ENCODE results near the gene INTS3. TPM values are rescaled to one million over a fixed set of nuclear protein-coding genes. Genes with fewer than 3 reads are reported as not detected.
"Not testable (repeated sequence)": the region's sequence is repeated elsewhere in the genome, so short reads cannot be mapped to it uniquely, and the experiment has no call there.

Gene INTS3
- total RNA-seq, 1 donor from 2014 or later = 56.7 TPM

DNA sequence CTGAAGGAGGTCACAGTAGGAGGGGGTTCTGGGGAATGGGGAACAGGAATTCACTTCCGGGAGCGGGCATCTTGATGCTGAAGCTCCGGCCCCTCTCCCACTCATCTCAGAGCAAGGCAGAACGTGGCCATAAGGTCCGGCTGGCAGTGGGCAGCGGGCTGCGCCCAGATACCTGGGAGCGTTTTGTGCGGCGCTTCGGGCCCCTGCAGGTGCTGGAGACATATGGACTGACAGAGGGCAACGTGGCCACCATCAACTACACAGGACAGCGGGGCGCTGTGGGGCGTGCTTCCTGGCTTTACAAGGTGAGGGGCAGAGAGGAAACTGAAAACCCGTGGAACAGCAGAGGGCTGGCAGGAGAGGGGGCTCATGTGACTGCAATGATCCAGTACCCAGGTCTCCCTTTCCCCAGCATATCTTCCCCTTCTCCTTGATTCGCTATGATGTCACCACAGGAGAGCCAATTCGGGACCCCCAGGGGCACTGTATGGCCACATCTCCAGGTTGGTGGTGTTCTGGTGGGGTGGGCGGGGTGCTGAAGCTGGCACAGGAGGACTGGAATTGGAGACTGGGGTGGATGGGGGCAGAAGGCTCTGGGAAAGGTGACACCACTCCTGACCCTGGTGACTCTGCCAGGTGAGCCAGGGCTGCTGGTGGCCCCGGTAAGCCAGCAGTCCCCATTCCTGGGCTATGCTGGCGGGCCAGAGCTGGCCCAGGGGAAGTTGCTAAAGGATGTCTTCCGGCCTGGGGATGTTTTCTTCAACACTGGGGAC is 50.4 kb downstream of the INTS3 start:
- peaks cover 2% of the 10 kb centered on the region for H3K9me3 Mint-ChIP-seq (ENCODE audit: unreplicated experiment)
- no peak overlapping the region for H3K27ac Mint-ChIP-seq (ENCODE audit: unreplicated experiment)
- no peak overlapping the region for H3K4me3 Mint-ChIP-seq (ENCODE audit: unreplicated experiment)
- no peaks in the 10 kb centered on the region for H3K36me3 Mint-ChIP-seq (ENCODE audit: unreplicated experiment)
- TF ChIP-seq, protein P1, sequence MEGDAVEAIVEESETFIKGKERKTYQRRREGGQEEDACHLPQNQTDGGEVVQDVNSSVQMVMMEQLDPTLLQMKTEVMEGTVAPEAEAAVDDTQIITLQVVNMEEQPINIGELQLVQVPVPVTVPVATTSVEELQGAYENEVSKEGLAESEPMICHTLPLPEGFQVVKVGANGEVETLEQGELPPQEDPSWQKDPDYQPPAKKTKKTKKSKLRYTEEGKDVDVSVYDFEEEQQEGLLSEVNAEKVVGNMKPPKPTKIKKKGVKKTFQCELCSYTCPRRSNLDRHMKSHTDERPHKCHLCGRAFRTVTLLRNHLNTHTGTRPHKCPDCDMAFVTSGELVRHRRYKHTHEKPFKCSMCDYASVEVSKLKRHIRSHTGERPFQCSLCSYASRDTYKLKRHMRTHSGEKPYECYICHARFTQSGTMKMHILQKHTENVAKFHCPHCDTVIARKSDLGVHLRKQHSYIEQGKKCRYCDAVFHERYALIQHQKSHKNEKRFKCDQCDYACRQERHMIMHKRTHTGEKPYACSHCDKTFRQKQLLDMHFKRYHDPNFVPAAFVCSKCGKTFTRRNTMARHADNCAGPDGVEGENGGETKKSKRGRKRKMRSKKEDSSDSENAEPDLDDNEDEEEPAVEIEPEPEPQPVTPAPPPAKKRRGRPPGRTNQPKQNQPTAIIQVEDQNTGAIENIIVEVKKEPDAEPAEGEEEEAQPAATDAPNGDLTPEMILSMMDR (IDR thresholded peaks at IDR 0.05; ENCODE audit: partially characterized antibody, unreplicated experiment) = no peak
- H3K27me3 Mint-ChIP-seq (ENCODE audit: unreplicated experiment) = peaks cover 9% of the 10 kb centered on the region
- DNase-seq = no peak
- peaks cover 12% of the 10 kb centered on the region for H3K4me1 Mint-ChIP-seq (ENCODE audit: low read depth, unreplicated experiment)

DNA sequence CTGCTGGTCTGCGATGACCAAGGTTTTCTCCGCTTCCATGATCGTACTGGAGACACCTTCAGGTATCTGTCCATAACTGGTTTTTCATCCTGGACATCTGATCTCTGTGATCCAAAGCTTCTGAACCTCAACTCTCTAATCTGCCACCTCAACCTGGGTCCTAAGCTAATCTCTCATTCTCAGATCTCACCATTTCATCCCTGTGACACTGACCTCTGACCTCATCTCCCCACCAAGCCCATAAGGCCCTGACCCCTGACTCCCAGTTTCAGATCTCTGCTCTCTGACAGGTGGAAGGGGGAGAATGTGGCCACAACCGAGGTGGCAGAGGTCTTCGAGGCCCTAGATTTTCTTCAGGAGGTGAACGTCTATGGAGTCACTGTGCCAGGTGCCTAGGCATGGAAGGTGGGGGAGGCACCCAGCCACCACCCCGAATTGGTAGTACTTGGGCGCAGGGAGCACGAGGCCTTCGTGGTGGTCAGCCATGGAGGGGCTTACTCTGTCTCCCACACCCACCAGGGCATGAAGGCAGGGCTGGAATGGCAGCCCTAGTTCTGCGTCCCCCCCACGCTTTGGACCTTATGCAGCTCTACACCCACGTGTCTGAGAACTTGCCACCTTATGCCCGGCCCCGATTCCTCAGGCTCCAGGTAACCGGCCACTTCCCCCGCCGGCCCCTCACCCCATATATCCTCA is 51.1 kb downstream of the INTS3 start:
- peaks cover 2% of the 10 kb centered on the region for H3K9me3 Mint-ChIP-seq (ENCODE audit: unreplicated experiment)
- TF ChIP-seq, protein P1 (IDR thresholded peaks at IDR 0.05; ENCODE audit: partially characterized antibody, unreplicated experiment) = no peak
- DNase-seq = no peak
- H3K36me3 Mint-ChIP-seq (ENCODE audit: unreplicated experiment) = no peaks in the 10 kb centered on the region
- H3K4me3 Mint-ChIP-seq (ENCODE audit: unreplicated experiment) = no peak overlapping the region
- peaks cover 8% of the 10 kb centered on the region for H3K27me3 Mint-ChIP-seq (ENCODE audit: unreplicated experiment)
- H3K4me1 Mint-ChIP-seq (ENCODE audit: low read depth, unreplicated experiment) = peaks cover 14% of the 10 kb centered on the region
- no peak overlapping the region for H3K27ac Mint-ChIP-seq (ENCODE audit: unreplicated experiment)

DNA sequence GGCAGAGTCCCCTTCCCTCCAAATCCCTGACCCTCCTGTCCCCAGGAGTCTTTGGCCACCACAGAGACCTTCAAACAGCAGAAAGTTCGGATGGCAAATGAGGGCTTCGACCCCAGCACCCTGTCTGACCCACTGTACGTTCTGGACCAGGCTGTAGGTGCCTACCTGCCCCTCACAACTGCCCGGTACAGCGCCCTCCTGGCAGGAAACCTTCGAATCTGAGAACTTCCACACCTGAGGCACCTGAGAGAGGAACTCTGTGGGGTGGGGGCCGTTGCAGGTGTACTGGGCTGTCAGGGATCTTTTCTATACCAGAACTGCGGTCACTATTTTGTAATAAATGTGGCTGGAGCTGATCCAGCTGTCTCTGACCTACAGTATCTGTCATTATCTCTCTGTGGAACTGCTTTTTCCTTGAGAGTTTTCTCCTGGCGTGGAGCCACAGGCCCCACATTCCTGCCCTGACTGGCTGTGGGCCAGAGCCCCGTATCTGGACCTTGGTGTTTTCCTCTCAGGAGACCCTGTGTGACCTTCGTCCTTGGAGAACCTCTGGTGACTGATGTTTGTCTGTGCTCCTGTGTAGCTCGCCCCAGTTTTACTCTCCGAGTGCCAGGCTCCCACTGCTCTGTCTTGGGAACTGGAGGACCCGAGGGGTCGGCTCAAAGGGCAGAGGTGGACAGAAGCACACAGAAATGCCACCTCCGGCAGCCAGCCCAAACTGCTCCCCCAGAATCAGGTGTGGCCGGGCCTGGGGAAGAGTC is 52.1 kb downstream of the INTS3 start:
- no peak for DNase-seq
- H3K9me3 Mint-ChIP-seq (ENCODE audit: unreplicated experiment) = peaks cover 2% of the 10 kb centered on the region
- TF ChIP-seq, protein P1 (IDR thresholded peaks at IDR 0.05; ENCODE audit: partially characterized antibody, unreplicated experiment) = no peak
- H3K4me1 Mint-ChIP-seq (ENCODE audit: low read depth, unreplicated experiment) = peaks cover 8% of the 10 kb centered on the region
- H3K36me3 Mint-ChIP-seq (ENCODE audit: unreplicated experiment) = no peaks in the 10 kb centered on the region
- peaks cover 5% of the 10 kb centered on the region for H3K27me3 Mint-ChIP-seq (ENCODE audit: unreplicated experiment)
- no peak overlapping the region for H3K4me3 Mint-ChIP-seq (ENCODE audit: unreplicated experiment)
- H3K27ac Mint-ChIP-seq (ENCODE audit: unreplicated experiment) = no peak overlapping the region

DNA sequence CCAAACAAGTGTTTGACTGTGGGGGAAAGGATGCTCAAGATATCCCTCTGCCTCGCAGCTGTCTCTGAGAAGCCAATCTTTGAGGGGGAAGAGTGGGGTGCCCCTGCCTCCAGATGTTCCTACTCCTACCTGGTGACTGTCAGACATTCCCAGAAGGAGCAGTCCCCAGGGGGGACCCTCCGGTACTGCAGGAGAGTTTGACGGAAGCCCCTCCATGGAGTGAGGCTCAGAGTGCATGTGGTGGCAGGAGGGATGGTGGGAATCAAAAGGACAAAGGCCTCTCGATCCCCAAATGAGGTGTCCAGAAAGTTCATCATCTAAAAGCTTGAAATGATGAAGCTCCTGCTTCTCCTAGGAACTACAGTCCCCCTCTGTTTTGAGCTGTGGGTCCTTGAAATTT is 52.7 kb downstream of the INTS3 start:
- TF ChIP-seq, protein P1 (IDR thresholded peaks at IDR 0.05; ENCODE audit: partially characterized antibody, unreplicated experiment) = no peak

DNA sequence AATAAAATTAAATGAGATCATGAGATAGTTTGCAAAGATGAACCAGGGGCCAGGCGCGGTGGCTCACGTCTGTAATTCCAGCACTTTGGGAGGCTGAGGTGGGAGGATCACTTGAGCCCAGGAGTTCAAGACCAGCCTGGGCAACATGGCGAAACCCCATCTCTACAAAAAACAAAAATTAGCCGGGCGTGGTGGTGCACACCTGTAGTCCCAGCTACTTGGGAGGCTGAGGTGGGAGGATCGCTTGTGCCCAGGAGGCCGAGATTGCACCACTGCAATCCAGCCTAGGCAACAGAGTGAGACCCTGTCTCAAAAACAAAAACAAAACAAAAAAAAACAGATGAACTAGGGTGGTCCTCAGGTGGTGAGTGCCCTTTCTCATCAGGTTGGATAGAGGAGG is 54.8 kb downstream of the INTS3 start:
- H3K27ac Mint-ChIP-seq (ENCODE audit: unreplicated experiment) = peak overlapping the region; percentile 22

More for the DNA sequence above, 52.7 kb downstream of the INTS3 start:
- Mint-ChIP-seq H3K4me3 (ENCODE audit: unreplicated experiment) (no peak overlapping the region), H3K27ac (ENCODE audit: unreplicated experiment) (no peak overlapping the region), H3K27me3 (ENCODE audit: unreplicated experiment) (peaks cover 5% of the 10 kb centered on the region), H3K4me1 (ENCODE audit: low read depth, unreplicated experiment) (peaks cover 8% of the 10 kb centered on the region), H3K36me3 (ENCODE audit: unreplicated experiment) (no peaks in the 10 kb centered on the region), H3K9me3 (ENCODE audit: unreplicated experiment) (peaks cover 6% of the 10 kb centered on the region)
- no peak for DNase-seq

More for the DNA sequence above, 54.8 kb downstream of the INTS3 start:
- not testable (repeated sequence) for H3K36me3 Mint-ChIP-seq (ENCODE audit: unreplicated experiment); H3K27me3 Mint-ChIP-seq (ENCODE audit: unreplicated experiment); H3K4me1 Mint-ChIP-seq (ENCODE audit: low read depth, unreplicated experiment); H3K9me3 Mint-ChIP-seq (ENCODE audit: unreplicated experiment); DNase-seq
- peak overlapping the region; percentile 93 for H3K4me3 Mint-ChIP-seq (ENCODE audit: unreplicated experiment)
